ENCODE measurements around the gene KLHL30.

KLHL30 gene

DNA sequence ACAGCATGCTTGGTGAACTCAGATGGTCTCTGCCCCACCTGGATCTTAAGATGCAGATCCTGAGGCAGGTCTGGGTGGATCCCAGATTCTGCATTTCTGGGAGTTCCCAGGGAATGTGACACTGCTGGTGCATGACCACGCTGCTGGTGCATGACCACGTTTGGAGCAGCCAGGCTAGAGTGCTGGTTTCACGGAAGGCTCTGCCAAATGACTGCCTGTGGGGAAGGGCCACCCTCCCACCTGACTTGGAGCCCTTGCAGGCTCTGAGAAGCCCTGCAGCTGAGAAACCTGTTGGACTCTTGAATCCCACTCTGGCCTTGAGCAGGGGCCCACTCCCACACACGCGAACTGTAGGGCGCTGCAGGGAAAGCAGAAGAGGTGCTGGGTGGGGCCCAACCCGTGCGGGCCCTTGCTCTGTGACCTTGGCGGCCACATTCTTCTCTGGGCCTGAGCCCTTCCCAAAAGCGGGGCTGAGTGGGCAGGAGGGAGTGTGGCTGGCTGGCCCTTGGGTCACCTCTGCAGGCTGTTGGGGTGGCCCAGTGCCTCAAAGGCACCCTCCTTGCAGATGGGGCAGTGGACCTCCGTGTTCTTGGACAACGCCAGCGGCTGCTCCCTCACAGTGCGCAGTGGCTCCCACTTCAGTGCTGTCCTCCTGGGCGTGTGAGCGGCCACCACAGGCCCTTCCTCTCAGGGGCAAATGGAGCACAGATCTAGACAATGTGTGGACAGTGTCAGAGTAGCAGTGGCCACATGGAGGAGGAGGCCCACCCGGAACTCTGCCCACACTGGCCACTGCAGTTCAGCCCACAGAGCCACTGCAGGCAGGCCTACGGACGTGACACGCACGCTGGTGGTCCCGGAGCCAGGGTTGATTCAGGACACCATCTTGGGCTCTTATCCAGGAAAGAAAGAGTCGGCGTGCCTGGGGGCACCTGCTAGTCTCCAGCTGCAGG, 28.2 kb downstream of the KLHL30 start:
- TF ChIP-seq ZNF70 (CRISPR knock-in tag; IDR thresholded peaks at IDR 0.05): no peak
- no peak for TF ChIP-seq ESRRG (CRISPR knock-in tag; IDR thresholded peaks at IDR 0.05)
- no peak for TF ChIP-seq ZFP3 (CRISPR knock-in tag; IDR thresholded peaks at IDR 0.05)
- TF ChIP-seq, protein P1, sequence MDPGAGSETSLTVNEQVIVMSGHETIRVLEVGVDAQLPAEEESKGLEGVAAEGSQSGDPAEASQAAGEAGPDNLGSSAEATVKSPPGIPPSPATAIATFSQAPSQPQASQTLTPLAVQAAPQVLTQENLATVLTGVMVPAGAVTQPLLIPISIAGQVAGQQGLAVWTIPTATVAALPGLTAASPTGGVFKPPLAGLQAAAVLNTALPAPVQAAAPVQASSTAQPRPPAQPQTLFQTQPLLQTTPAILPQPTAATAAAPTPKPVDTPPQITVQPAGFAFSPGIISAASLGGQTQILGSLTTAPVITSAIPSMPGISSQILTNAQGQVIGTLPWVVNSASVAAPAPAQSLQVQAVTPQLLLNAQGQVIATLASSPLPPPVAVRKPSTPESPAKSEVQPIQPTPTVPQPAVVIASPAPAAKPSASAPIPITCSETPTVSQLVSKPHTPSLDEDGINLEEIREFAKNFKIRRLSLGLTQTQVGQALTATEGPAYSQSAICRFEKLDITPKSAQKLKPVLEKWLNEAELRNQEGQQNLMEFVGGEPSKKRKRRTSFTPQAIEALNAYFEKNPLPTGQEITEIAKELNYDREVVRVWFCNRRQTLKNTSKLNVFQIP (CRISPR knock-in tag; IDR thresholded peaks at IDR 0.05; ENCODE audit: borderline replicate concordance, low read depth): no peak
- no peak for TF ChIP-seq ISL1 (CRISPR knock-in tag; IDR thresholded peaks at IDR 0.05)
- TF ChIP-seq TOX (CRISPR knock-in tag; IDR thresholded peaks at IDR 0.05; ENCODE audit: borderline replicate concordance): no peak
- TF ChIP-seq RARB (CRISPR knock-in tag; IDR thresholded peaks at IDR 0.05): no peak
- no peak for TF ChIP-seq ZNF8 (CRISPR knock-in tag; IDR thresholded peaks at IDR 0.05)
- no peak for TF ChIP-seq BACH2 (CRISPR knock-in tag; IDR thresholded peaks at IDR 0.05; ENCODE audit: borderline replicate concordance)
- no peak for TF ChIP-seq ARNTL (CRISPR knock-in tag; IDR thresholded peaks at IDR 0.05; ENCODE audit: borderline replicate concordance, low read depth)
- no peak for TF ChIP-seq OSR1 (CRISPR knock-in tag; IDR thresholded peaks at IDR 0.05)
- no peak for TF ChIP-seq ZNF565 (CRISPR knock-in tag; conservative IDR thresholded peaks at IDR 0.05; ENCODE audit: low read depth)
- TF ChIP-seq, protein P2, sequence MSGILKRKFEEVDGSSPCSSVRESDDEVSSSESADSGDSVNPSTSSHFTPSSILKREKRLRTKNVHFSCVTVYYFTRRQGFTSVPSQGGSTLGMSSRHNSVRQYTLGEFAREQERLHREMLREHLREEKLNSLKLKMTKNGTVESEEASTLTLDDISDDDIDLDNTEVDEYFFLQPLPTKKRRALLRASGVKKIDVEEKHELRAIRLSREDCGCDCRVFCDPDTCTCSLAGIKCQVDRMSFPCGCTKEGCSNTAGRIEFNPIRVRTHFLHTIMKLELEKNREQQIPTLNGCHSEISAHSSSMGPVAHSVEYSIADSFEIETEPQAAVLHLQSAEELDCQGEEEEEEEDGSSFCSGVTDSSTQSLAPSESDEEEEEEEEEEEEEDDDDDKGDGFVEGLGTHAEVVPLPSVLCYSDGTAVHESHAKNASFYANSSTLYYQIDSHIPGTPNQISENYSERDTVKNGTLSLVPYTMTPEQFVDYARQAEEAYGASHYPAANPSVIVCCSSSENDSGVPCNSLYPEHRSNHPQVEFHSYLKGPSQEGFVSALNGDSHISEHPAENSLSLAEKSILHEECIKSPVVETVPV (CRISPR knock-in tag; IDR thresholded peaks at IDR 0.05): no peak
- TF ChIP-seq GLIS3 (CRISPR knock-in tag; IDR thresholded peaks at IDR 0.05): no peak
- no peak for TF ChIP-seq ZC3H10 (CRISPR knock-in tag; IDR thresholded peaks at IDR 0.05)
- TF ChIP-seq, protein P3, sequence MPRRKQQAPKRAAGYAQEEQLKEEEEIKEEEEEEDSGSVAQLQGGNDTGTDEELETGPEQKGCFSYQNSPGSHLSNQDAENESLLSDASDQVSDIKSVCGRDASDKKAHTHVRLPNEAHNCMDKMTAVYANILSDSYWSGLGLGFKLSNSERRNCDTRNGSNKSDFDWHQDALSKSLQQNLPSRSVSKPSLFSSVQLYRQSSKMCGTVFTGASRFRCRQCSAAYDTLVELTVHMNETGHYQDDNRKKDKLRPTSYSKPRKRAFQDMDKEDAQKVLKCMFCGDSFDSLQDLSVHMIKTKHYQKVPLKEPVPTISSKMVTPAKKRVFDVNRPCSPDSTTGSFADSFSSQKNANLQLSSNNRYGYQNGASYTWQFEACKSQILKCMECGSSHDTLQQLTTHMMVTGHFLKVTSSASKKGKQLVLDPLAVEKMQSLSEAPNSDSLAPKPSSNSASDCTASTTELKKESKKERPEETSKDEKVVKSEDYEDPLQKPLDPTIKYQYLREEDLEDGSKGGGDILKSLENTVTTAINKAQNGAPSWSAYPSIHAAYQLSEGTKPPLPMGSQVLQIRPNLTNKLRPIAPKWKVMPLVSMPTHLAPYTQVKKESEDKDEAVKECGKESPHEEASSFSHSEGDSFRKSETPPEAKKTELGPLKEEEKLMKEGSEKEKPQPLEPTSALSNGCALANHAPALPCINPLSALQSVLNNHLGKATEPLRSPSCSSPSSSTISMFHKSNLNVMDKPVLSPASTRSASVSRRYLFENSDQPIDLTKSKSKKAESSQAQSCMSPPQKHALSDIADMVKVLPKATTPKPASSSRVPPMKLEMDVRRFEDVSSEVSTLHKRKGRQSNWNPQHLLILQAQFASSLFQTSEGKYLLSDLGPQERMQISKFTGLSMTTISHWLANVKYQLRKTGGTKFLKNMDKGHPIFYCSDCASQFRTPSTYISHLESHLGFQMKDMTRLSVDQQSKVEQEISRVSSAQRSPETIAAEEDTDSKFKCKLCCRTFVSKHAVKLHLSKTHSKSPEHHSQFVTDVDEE (CRISPR knock-in tag; IDR thresholded peaks at IDR 0.05): no peak
- no peak for TF ChIP-seq ZFP30 (CRISPR knock-in tag; IDR thresholded peaks at IDR 0.05)
- no peak for TF ChIP-seq CSDC2 (CRISPR knock-in tag; IDR thresholded peaks at IDR 0.05)
- TF ChIP-seq, protein P4, sequence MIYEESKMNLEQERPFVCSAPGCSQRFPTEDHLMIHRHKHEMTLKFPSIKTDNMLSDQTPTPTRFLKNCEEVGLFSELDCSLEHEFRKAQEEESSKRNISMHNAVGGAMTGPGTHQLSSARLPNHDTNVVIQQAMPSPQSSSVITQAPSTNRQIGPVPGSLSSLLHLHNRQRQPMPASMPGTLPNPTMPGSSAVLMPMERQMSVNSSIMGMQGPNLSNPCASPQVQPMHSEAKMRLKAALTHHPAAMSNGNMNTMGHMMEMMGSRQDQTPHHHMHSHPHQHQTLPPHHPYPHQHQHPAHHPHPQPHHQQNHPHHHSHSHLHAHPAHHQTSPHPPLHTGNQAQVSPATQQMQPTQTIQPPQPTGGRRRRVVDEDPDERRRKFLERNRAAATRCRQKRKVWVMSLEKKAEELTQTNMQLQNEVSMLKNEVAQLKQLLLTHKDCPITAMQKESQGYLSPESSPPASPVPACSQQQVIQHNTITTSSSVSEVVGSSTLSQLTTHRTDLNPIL (CRISPR knock-in tag; IDR thresholded peaks at IDR 0.05; ENCODE audit: low read depth): no peak
- ATAC-seq: no peak

DNA sequence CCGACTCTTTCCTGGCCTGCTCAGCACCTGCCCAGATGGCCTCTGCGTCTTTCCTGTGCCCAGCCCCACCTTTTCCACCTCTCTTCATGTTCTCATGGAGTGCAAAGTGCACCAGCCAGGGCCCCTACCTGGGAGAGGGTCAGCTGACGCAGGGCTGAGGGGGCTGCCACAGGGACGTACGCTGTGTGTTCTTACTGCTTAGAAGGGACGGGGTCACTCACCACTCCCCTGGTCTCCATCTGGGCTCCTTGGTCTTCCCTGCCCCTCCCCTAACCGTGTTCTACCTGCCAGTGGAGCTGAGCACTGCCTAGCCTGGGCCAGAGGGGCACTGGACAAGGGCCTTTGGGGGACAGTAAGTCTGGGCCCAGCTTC, 28.9 kb downstream of the KLHL30 start:
- ATAC-seq: no peak
- TF ChIP-seq TCF4 (CRISPR knock-in tag; IDR thresholded peaks at IDR 0.05; ENCODE audit: borderline replicate concordance) (no peak), ISL1 (CRISPR knock-in tag; IDR thresholded peaks at IDR 0.05) (no peak), ZNF565 (CRISPR knock-in tag; conservative IDR thresholded peaks at IDR 0.05; ENCODE audit: low read depth) (no peak), ZNF8 (CRISPR knock-in tag; IDR thresholded peaks at IDR 0.05) (no peak), ARNTL (CRISPR knock-in tag; IDR thresholded peaks at IDR 0.05; ENCODE audit: borderline replicate concordance, low read depth) (no peak), CSDC2 (CRISPR knock-in tag; IDR thresholded peaks at IDR 0.05) (no peak), SNAI2 (CRISPR knock-in tag; IDR thresholded peaks at IDR 0.05) (no peak), ZFP3 (CRISPR knock-in tag; IDR thresholded peaks at IDR 0.05) (no peak), ZNF70 (CRISPR knock-in tag; IDR thresholded peaks at IDR 0.05) (no peak), BACH2 (CRISPR knock-in tag; IDR thresholded peaks at IDR 0.05; ENCODE audit: borderline replicate concordance) (no peak), OSR1 (CRISPR knock-in tag; IDR thresholded peaks at IDR 0.05) (no peak)
- TF ChIP-seq, protein P1 (CRISPR knock-in tag; IDR thresholded peaks at IDR 0.05; ENCODE audit: borderline replicate concordance, low read depth): no peak
- TF ChIP-seq, protein P3 (CRISPR knock-in tag; IDR thresholded peaks at IDR 0.05): no peak

All from SK-N-SH treated with all-trans-retinoic acid at 6 μM for 48 hours (cell line).